Esophagus muscularis mucosa (tissue), 4 donors: ENCODE results near the gene DENND6A. TPM values are rescaled to one million over a fixed set of nuclear protein-coding genes. Genes with fewer than 3 reads are reported as not detected.
A peak's percentile ranks its signal among the peaks of the same experiment; 100 is the strongest.

Source experiments
- DNase-seq: peaks from one replicate; pipeline ENCODE4 v3.0.0-alpha.2; 2017; ENCODE audit errors: extremely low spot score
- H3K27ac ChIP-seq, 4 donors: fragments of 200-600 bp; sonication (generic); replicated peaks in 1 of 4; 1 replicate in 3 of 4; 2 replicates in 1 of 4; pipeline ENCODE4 v1.5.1; 2016 to 2019; ENCODE audit warnings: mild to moderate bottlenecking in 1 of 4
- H3K27me3 ChIP-seq, 4 donors: fragments of 200-600 bp; sonication (generic); one replicate each; pipeline versions ENCODE4 v1.5.1 to v1.6.0; 2016 to 2019
- H3K36me3 ChIP-seq, 4 donors: fragments of 200-600 bp; sonication (generic); one replicate each; pipeline ENCODE4 v1.5.1; 2016 to 2019
- H3K4me1 ChIP-seq, 4 donors: fragments of 200-600 bp; sonication (generic); one replicate each; pipeline ENCODE4 v1.5.1; 2016 to 2019
- H3K4me3 ChIP-seq, 4 donors: fragments of 200-600 bp; sonication (generic); 1 replicate in 2 of 4; 2 replicates in 2 of 4; pipeline ENCODE4 v1.5.1; 2016 to 2019; ENCODE audit warnings: mild to moderate bottlenecking in 4 of 4, moderate library complexity in 1 of 4
- H3K9me3 ChIP-seq, 4 donors: fragments of 200-600 bp; sonication (generic); 1 replicate in 3 of 4; 2 replicates in 1 of 4; pipeline ENCODE4 v1.5.1; 2016 to 2019
- CTCF ChIP-seq, 3 experiments: fragments of 200-600 bp in 2 of 3; fragments of 450-650 bp in 1 of 3; sonication (generic) in 2 of 3; IDR thresholded peaks; one replicate each; pipeline ENCODE4 v1.5.1; 2017 to 2019; ENCODE audit warnings: antibody characterized with exemption in 3 of 3, mild to moderate bottlenecking in 2 of 3, moderate library complexity in 1 of 3
- EP300 ChIP-seq: sonication (generic); formaldehyde crosslinking; IDR thresholded peaks from one replicate; pipeline ENCODE4 v1.6.1; 2017; ENCODE audit warnings: antibody characterized with exemption
- POLR2A ChIP-seq: fragments of 450-650 bp; IDR thresholded peaks from one replicate; pipeline ENCODE4 v1.6.1; 2017; ENCODE audit warnings: antibody characterized with exemption, moderate library complexity, mild to moderate bottlenecking, low read depth
- POLR2AphosphoS5 ChIP-seq, 2 donors: sonication (generic); formaldehyde crosslinking; IDR thresholded peaks; one replicate each; pipeline ENCODE4 v1.6.1; 2017; ENCODE audit warnings: antibody characterized with exemption in 2 of 2
- WGBS: methylation state at CpG from one replicate; pipeline ENCODE4 v1.1.5; 2018; 5-methylcytosine and 5-hydroxymethylcytosine counted together
- intact Hi-C: fragments of 100-400 bp; cut with DNase I; formaldehyde crosslinking; loops from one replicate; pipeline ENCODE4 v1.15.1; 2023
- total RNA-seq, 4 donors: library from RNA; depleted of rRNA; stranded (reverse); fragments of >200 nt; gene quantifications; one replicate each; pipeline versions ENCODE4 v1.1.0 to v1.2.1, GENCODE V29; 2016

The DENND6A gene
- total RNA-seq, 4 donors from 2014 or later: 24.6 to 47.2 (median 43.2) TPM

GRCh38 chr3:57682284-57682683 lies 10.6 kb downstream of the DENND6A start:
- intact Hi-C loops: no loop called here
- Histone ChIP-seq H3K27me3 (no peaks in the 10 kb centered on the region), H3K4me3 (no peak overlapping the region), H3K27ac (no peak overlapping the region), H3K36me3 (peaks cover 0 to 34% (median 7%) of the 10 kb centered on the region in 4 donors), H3K4me1 (peaks cover 27 to 71% (median 42%) of the 10 kb centered on the region in 4 donors), H3K9me3 (no peaks in the 10 kb centered on the region)
- TF ChIP-seq CTCF (IDR thresholded peaks at IDR 0.05) (peak in 1 of 3 experiments; percentile 13), EP300 (no peak)
- 0% methylated on average over 1 of the region's 1 CpG for WGBS
- no peak for DNase-seq

DNA sequence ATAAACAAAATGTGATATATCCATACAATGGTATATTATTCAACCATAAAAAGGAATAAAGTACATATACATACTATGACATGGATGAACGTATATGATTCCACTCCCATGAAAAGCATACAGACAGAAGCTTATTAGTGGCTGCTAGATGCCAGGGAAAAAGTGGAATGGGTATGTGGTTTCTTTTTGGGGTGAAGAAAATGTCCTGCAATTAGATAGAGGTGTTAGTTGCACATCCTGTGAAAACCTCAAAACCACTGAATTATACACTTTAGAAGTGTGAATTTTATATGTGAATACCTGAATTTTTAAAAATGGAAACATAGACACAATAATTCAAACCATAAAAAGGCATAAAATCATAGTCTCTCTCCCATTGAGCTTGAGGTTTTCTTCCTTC lies 11.2 kb downstream of the DENND6A start:
- H3K9me3 ChIP-seq: no peaks in the 10 kb centered on the region
- TF ChIP-seq POLR2AphosphoS5 (IDR thresholded peaks at IDR 0.05) (no peak), POLR2A (no peak), CTCF (IDR thresholded peaks at IDR 0.05) (no peak), EP300 (no peak)
- H3K36me3 ChIP-seq: peaks cover 0 to 34% (median 7%) of the 10 kb centered on the region in 4 donors
- H3K27ac ChIP-seq: no peak overlapping the region
- no peak for DNase-seq
- H3K27me3 ChIP-seq: no peaks in the 10 kb centered on the region
- H3K4me1 ChIP-seq: peaks cover 24 to 65% (median 39%) of the 10 kb centered on the region in 4 donors
- WGBS: 81% methylated on average over 1 of the region's 1 CpG
- intact Hi-C loops: no loop called here
- H3K4me3 ChIP-seq: no peak overlapping the region

- DNase-seq: no peak
- no peak for TF ChIP-seq POLR2A
- no peak for TF ChIP-seq POLR2AphosphoS5 (IDR thresholded peaks at IDR 0.05)
- no peak for TF ChIP-seq EP300
- TF ChIP-seq CTCF (IDR thresholded peaks at IDR 0.05): no peak
- intact Hi-C loops: no loop called here
- peaks cover 11 to 59% (median 30%) of the 10 kb centered on the region in 4 donors for H3K4me1 ChIP-seq
- H3K9me3 ChIP-seq: no peaks in the 10 kb centered on the region
- H3K36me3 ChIP-seq: peaks cover 0 to 34% (median 7%) of the 10 kb centered on the region in 4 donors
- no peak overlapping the region for H3K27ac ChIP-seq
- no peak overlapping the region for H3K4me3 ChIP-seq
- WGBS: 96% methylated on average over 4 of the region's 4 CpGs
- H3K27me3 ChIP-seq: no peaks in the 10 kb centered on the region
These were observed 12.8 kb downstream of the DENND6A start for GRCh38 chr3:57680046-57680445.

GRCh38 chr3:57675530-57675929 lies 17.3 kb downstream of the DENND6A start:
- intact Hi-C loops: loop anchor here (10.0 kb wide), 1 partner anchor 169 kb away; no protein-coding TSS in a partner anchor
- Histone ChIP-seq H3K36me3 (peaks cover 0 to 27% (median 7%) of the 10 kb centered on the region in 4 donors), H3K4me3 (no peak overlapping the region), H3K27ac (no peak overlapping the region), H3K4me1 (peaks cover 26 to 60% (median 39%) of the 10 kb centered on the region in 4 donors), H3K27me3 (no peaks in the 10 kb centered on the region), H3K9me3 (no peaks in the 10 kb centered on the region)
- DNase-seq: no peak
- no peak for TF ChIP-seq CTCF (IDR thresholded peaks at IDR 0.05)
- TF ChIP-seq POLR2AphosphoS5 (IDR thresholded peaks at IDR 0.05): no peak
- TF ChIP-seq EP300: no peak
- TF ChIP-seq POLR2A: no peak

GRCh38 chr3:57673156-57673555 lies 19.7 kb downstream of the DENND6A start:
- H3K36me3 ChIP-seq: peaks cover 0 to 19% (median 10%) of the 10 kb centered on the region in 4 donors
- 51% methylated on average over 4 of the region's 4 CpGs for WGBS
- H3K4me3 ChIP-seq: no peak overlapping the region
- intact Hi-C loops: loop anchor here (10.0 kb wide), 1 partner anchor 172 kb away; no protein-coding TSS in a partner anchor
- H3K27me3 ChIP-seq: no peaks in the 10 kb centered on the region
- no peak overlapping the region for H3K27ac ChIP-seq
- peaks cover 9 to 40% (median 32%) of the 10 kb centered on the region in 4 donors for H3K4me1 ChIP-seq
- TF ChIP-seq EP300 (no peak), POLR2A (no peak), POLR2AphosphoS5 (IDR thresholded peaks at IDR 0.05) (no peak), CTCF (IDR thresholded peaks at IDR 0.05) (no peak)
- no peak for DNase-seq
- H3K9me3 ChIP-seq: no peaks in the 10 kb centered on the region
